Measurements from ENCODE around the gene RBFOX1.

GRCh38 chr16:7303052-7303610 lies 29.5 kb upstream of the RBFOX1 start:
- no peak for TF ChIP-seq TCF7L2 (IDR thresholded peaks at IDR 0.05; ENCODE audit: borderline replicate concordance, extremely low read depth, insufficient read depth, insufficient read length)
- TF ChIP-seq POLR2AphosphoS5 (IDR thresholded peaks at IDR 0.05; ENCODE audit: low read depth, low read length) = no peak
- TF ChIP-seq MAX (IDR thresholded peaks at IDR 0.05) = no peak
- TF ChIP-seq CTCF (IDR thresholded peaks at IDR 0.05 in 2 of 3, conservative IDR thresholded peaks at IDR 0.05 in 1 of 3; ENCODE audit: borderline replicate concordance in 1 of 3, insufficient read depth in 1 of 3, low read depth in 2 of 3, low read length in 2 of 3) = no peak
- TF ChIP-seq EZH2phosphoT487 (IDR thresholded peaks at IDR 0.05; ENCODE audit: borderline replicate concordance) = no peak
- no peak for TF ChIP-seq REST (IDR thresholded peaks at IDR 0.05; ENCODE audit: low read depth)
- TF ChIP-seq RAD21 (IDR thresholded peaks at IDR 0.05; ENCODE audit: low read depth) = no peak
- no peak for TF ChIP-seq POLR2A (IDR thresholded peaks at IDR 0.05; ENCODE audit: borderline replicate concordance, extremely low read depth, insufficient read depth, insufficient read length)
- no peak for TF ChIP-seq EGR1 (IDR thresholded peaks at IDR 0.05; ENCODE audit: low read depth)
